ENCODE results near the gene ABCA2.

DNA sequence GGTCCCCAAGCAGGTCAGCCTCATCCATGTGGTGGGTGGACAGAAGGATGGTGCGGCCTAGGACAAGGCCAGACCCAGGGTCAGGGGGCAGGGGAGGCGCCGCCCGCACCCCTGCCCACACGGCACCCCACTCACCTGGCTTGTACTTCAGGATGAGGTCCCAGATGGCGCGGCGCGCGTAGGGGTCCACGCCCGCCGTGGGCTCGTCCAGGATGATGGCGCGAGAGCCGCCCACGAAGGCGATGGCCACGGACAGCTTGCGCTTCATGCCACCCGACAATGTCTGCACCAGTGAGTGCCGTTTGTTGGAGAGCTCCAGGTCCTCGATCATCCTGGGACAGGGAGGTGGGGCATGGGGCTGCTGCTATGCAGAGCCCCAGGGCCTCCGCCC is 12.5 kb downstream of the ABCA2 start:
- TF ChIP-seq, protein P1, sequence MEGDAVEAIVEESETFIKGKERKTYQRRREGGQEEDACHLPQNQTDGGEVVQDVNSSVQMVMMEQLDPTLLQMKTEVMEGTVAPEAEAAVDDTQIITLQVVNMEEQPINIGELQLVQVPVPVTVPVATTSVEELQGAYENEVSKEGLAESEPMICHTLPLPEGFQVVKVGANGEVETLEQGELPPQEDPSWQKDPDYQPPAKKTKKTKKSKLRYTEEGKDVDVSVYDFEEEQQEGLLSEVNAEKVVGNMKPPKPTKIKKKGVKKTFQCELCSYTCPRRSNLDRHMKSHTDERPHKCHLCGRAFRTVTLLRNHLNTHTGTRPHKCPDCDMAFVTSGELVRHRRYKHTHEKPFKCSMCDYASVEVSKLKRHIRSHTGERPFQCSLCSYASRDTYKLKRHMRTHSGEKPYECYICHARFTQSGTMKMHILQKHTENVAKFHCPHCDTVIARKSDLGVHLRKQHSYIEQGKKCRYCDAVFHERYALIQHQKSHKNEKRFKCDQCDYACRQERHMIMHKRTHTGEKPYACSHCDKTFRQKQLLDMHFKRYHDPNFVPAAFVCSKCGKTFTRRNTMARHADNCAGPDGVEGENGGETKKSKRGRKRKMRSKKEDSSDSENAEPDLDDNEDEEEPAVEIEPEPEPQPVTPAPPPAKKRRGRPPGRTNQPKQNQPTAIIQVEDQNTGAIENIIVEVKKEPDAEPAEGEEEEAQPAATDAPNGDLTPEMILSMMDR (IDR thresholded peaks at IDR 0.05; ENCODE audit: low read length): no peak
- no peak for TF ChIP-seq EZH2 (IDR thresholded peaks at IDR 0.05; ENCODE audit: borderline replicate concordance, low read length)
